Left ventricle myocardium superior (tissue), 1 donor: Measurements from ENCODE around the gene OR1L6. TPM values are rescaled to one million over a fixed set of nuclear protein-coding genes. Genes with fewer than 3 reads are reported as not detected.

Experiments
- ATAC-seq: fragments of 200-7000 bp; cut with Tn5 transposase; one replicate; pipeline ENCODE4 v1.9.1; 2020; ENCODE audit warnings: mild to moderate bottlenecking, moderate library complexity
- DNase-seq: peaks from one replicate; pipeline ENCODE4 v3.0.0-alpha.2; 2020
- intact Hi-C: fragments of 100-400 bp; cut with micrococcal nuclease; formaldehyde crosslinking; loops from one replicate; pipeline ENCODE4 v1.11.0; 2022
- long read RNA-seq: library from polyadenylated mRNA; unstranded; transcript quantifications from one replicate; pipeline ENCODE4 v2.0.0, GENCODE V29; 2021
- total RNA-seq: library from RNA; stranded (reverse); fragmentation: NEBNext Ultra II Directional; extraction: Animal tissue kit (Norgen Biotek cat#: 25700); gene quantifications from one replicate; pipeline ENCODE4 v1.2.1, GENCODE V29; 2021
- donor health status: DM: no; HTN: yes; CAD: no; lungs with severe emphysema.

OR1L6 gene
- total RNA-seq = not detected
- long read RNA-seq = 0 reads

DNA sequence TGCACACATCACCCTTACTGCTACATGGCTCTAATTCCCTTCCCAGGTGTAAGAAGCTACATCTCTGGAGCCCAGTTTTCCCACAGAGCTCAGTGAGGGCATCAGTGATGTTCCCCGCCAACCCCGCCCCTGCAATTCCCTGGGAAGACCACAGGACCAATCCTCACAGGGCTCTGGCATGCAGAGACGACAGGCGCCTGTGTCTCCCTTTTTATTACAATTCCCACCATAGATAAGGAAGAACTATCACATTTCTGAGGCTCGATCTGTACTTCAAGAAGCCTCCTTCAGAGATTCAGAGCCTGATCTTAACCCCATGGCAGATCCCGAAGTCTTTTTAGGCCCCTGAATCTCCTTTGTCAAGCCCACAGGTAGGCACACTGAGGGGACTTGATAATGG, at the start of gene OR1L6:
Gene OR1L6, plus strand, starts transcription at position 301 of the 400 bp plus-strand sequence. CDS start 7,545 bp downstream, outside the sequence.
- DNase-seq (no peak), ATAC-seq (no peak)
- intact Hi-C loops = no loop called here

GRCh38 chr9:122695696-122696095, 46.4 kb upstream of the OR1L6 start:
- ATAC-seq (no peak), DNase-seq (no peak)
- intact Hi-C loops = no loop called here

DNA sequence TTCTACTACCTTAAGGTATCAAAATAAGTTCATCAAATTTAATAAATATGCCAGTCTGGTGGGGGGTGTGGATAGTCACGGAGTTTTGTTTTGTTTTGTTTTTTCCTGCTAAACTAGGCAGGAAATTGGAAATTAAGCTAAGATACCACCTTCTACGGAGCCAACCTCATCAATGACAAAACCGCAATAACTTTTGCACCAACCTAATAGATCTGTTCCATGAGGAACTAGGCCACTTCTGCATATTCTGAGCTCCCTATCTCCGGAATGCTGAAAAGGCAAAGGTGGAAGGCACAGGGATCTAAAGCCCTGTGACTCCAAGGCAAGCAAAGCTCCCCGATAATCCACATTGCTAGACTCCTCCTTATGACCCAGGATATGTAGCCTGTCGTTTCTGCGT, 24.1 kb upstream of the OR1L6 start:
- DNase-seq (no peak), ATAC-seq (no peak)
- intact Hi-C loops = no loop called here

DNA sequence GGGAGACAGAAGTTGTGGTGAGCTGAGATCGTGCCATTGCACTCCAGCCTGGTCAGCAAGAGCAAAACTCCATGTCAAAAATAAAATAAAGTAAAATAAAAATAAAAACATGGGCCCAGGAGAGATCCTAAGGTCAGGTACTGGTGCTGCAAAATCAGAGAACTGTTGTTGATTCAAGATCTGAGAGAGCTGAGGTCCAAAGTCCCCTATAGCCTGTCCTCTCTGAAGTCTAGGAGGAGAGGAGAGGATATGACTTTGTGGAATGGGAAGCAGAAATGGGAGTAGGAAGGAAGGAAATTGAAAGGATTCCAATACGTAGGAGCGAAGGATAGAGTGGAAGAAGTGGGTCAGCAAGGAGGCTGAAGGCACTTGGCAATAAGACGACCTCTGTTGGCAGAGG, 22.9 kb upstream of the OR1L6 start:
- ATAC-seq = no peak
- intact Hi-C loops = no loop called here
- no peak for DNase-seq

- ATAC-seq (no peak), DNase-seq (no peak)
- intact Hi-C loops = no loop called here
Observed at GRCh38 chr9:122723690-122724089, 18.4 kb upstream of the OR1L6 start, which contains the start of gene OR1L4. Gene OR1L4 (plus strand): TSS chr9:122723990. CDS start chr9:122723990, 0 bp downstream.

GRCh38 chr9:122754825-122755224, 12.7 kb downstream of the OR1L6 start:
- DNase-seq (no peak), ATAC-seq (no peak)
- intact Hi-C loops = no loop called here

- DNase-seq (no peak), ATAC-seq (no peak)
- intact Hi-C loops = no loop called here
Observed at GRCh38 chr9:122767817-122768216, 25.7 kb downstream of the OR1L6 start.

DNA sequence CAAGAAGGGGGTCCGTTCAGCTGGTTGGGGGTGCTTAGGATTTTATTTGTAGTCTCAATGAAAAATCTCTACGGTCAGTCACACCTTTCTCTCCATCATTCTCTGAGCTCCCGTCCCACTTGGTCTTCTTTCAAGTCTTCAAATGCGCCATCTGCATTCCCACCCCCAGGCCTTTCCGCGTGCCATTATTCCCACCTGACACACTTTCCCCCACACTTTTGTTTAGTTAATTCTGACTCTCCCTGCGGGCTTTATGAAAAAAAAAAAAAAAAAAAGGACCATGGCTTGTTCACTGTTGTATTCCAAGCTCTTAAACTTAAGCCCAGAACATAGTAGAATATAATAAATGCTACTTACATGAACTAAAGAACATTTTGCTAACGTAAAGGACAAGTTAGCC, 34.9 kb downstream of the OR1L6 start:
- intact Hi-C loops = no loop called here
- DNase-seq (no peak), ATAC-seq (no peak)

DNA sequence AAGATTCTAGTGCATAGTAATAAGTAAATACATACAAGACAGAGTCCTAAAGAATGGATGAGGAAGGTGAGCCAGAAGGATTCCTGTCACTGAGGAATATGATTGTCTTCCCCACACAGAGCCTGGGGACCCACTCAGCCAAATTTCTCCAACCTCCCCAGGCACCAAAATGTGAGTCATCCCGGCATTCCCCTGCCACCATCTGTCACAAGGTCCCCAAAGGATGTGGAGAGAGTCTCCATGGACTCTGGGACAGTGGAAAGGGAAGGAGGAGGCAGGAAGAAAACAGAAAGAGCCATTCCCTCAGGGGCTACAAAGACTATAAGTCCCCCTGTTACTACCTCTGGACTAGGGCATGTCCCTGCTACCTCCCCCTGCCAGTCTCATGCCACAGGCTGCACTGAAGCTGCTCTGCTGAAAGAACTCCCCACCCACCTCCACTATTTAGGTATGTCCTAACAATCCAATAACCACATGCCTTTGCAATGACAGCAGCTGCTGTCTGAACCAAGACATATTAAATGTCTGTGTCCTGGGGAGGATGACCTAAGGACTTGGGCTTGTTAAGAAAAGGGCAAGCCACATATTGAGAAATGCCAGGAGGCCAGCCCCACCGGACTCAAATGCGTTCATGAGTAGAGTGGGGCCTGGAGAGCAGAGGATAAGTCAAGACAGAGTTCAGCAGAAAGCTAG, 36.0 kb downstream of the OR1L6 start:
- DNase-seq = no peak
- intact Hi-C loops = no loop called here
- ATAC-seq = no peak

GRCh38 chr9:122779181-122779580, 37.1 kb downstream of the OR1L6 start:
- DNase-seq = no peak
- no peak for ATAC-seq
- intact Hi-C loops = no loop called here

DNA sequence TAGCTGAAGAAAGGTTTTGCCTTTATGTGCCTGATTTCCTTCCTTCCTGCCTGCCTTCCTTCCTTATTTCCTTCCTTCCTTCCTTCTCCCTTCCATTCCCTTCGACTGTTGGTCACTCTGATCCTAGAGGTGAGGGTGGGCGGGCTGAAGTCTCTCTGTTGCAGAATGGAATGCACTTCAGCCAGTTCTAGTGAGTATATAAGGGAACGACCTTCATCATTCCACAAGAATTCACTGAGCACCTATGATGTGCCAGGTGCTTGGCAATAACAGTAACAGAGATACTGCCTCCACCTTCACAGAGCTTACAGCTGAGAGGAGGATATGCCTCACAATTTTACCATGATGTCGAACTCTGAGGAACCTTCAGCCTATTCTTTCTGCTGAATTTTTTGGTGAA, 37.9 kb downstream of the OR1L6 start:
- no peak for DNase-seq
- intact Hi-C loops = no loop called here
- ATAC-seq = no peak

- intact Hi-C loops = no loop called here
- ATAC-seq (no peak), DNase-seq (no peak)
Observed at GRCh38 chr9:122781671-122782070, 39.6 kb downstream of the OR1L6 start.

- no peak for DNase-seq
- intact Hi-C loops = no loop called here
Observed at GRCh38 chr9:122785269-122785668, 43.2 kb downstream of the OR1L6 start.

GRCh38 chr9:122786338-122786737, 44.2 kb downstream of the OR1L6 start:
- intact Hi-C loops = no loop called here
- DNase-seq (no peak), ATAC-seq (no peak)

More at GRCh38 chr9:122785269-122785668, 43.2 kb downstream of the OR1L6 start:
- ATAC-seq = no peak

DNA sequence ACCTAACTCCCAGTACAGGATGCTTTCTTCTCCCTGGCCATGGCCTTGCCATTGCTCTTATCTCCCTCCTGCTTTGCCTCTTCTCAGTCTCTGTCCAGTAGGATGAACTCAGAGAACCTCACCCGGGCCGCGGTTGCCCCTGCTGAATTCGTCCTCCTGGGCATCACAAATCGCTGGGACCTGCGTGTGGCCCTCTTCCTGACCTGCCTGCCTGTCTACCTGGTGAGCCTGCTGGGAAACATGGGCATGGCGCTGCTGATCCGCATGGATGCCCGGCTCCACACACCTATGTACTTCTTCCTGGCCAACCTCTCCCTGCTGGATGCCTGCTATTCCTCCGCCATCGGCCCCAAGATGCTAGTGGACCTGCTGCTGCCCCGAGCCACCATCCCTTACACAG, 46.7 kb downstream of the OR1L6 start, which contains the start of gene OR5C1:
Gene OR5C1, plus strand, starts transcription at position 103 of the 400 bp plus-strand sequence. Its CDS starts 0 bp downstream, at position 103.
- intact Hi-C loops = no loop called here
- DNase-seq (no peak), ATAC-seq (no peak)

GRCh38 chr9:122789256-122790046, 47.3 kb downstream of the OR1L6 start:
- no peak for ATAC-seq
- intact Hi-C loops = no loop called here

DNA sequence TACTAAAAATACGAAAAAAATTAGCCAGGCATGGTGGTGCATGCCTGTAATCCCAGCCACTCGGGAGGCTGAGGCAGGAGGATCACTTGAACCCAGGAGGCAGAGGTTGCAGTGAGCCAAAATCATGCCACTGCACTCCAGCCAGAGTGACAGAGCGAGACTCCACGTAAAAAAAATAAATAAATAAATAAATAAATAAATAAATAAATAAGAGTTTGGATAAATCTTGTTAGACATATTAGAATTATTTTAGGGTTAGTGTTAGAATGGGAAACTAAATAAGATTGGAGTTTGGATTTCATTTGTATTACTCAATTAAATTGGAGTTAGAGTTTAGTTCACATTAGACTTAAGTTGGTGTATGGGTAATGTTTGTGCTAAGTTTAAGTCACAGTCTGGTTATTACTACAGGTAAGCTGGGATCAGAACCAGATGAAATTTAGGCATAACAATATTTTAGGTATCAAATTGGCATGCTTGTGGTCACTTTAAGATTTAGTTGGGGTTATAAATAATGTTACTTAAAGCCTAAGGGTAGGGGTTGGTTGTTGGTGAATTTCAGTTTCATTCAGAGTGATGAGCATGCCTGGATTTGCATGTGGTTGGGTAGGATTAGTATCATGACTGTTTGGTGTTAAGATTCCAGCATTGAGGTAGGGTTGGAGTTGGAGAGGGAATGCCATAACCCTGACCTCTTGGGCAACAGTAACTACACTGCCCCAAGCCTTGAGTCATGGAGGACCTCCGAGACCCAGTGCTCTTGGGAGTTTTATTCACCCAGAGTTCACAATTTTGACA, 50.0 kb downstream of the OR1L6 start:
- intact Hi-C loops = no loop called here
- DNase-seq (no peak), ATAC-seq (no peak)

More at GRCh38 chr9:122789256-122790046, 47.3 kb downstream of the OR1L6 start:
- no peak for DNase-seq

GRCh38 chr9:122797316-122798063, 55.4 kb downstream of the OR1L6 start:
- ATAC-seq = no peak
- intact Hi-C loops = no loop called here
- no peak for DNase-seq
